A673 (cell line): Measurements from ENCODE around the gene FCRLB. TPM values are rescaled to one million over a fixed set of nuclear protein-coding genes. Genes with fewer than 3 reads are reported as not detected.

ENCODE experiments used
- BruUV-seq: library from RNA; stranded (reverse); fragments of 400-500 nt; replicated peaks from 2 replicates; lab custom pipeline; 2021; lab: Mats Ljungman, UMichigan
- CTCF ChIA-PET: fragments of 300-600 bp; sonication (Branson Sonifier 250); formaldehyde crosslinking; loops from one replicate; lab custom pipeline; 2022; ENCODE audit warnings: antibody characterized with exemption; lab: Charles Lee
- POLR2A ChIA-PET: fragments of 300-600 bp; sonication (Branson Sonifier 250); formaldehyde crosslinking; loops from one replicate; lab custom pipeline; 2022; ENCODE audit warnings: antibody characterized with exemption; ENCODE audit not compliant: low non-redundant PET; lab: Charles Lee
- DNase-seq: peaks from one replicate; pipeline ENCODE4 v3.0.0-alpha.2; 2015; ENCODE audit warnings: low spot score
- H3K27ac ChIP-seq: fragments of 200-600 bp; sonication (generic); 2 replicates; pipeline ENCODE4 v1.5.1; 2016; ENCODE audit warnings: mixed run types, low read depth, mild to moderate bottlenecking, mixed read lengths, antibody characterized with exemption, low read length; ENCODE audit not compliant: poor library complexity, severe bottlenecking
- H3K27me3 ChIP-seq: fragments of 200-600 bp; sonication (generic); replicated peaks from 2 replicates; pipeline ENCODE4 v1.6.1; 2017; ENCODE audit warnings: mixed run types, low read depth, mild to moderate bottlenecking, mixed read lengths, antibody characterized with exemption, low read length; ENCODE audit not compliant: insufficient read depth, poor library complexity
- H3K36me3 ChIP-seq: fragments of 200-600 bp; sonication (generic); 2 replicates; pipeline ENCODE4 v1.6.1; 2016; ENCODE audit warnings: mixed run types, mild to moderate bottlenecking, mixed read lengths, antibody characterized with exemption, low read length; ENCODE audit not compliant: insufficient read depth, poor library complexity, severe bottlenecking
- H3K4me1 ChIP-seq: fragments of 200-600 bp; sonication (generic); 2 replicates; pipeline ENCODE4 v1.6.1; 2017; ENCODE audit warnings: mixed run types, mild to moderate bottlenecking, mixed read lengths, antibody characterized with exemption, low read length; ENCODE audit not compliant: insufficient read depth, poor library complexity, severe bottlenecking
- H3K4me3 ChIP-seq: fragments of 200-600 bp; sonication (generic); 2 replicates; pipeline ENCODE4 v1.5.1; 2016; ENCODE audit warnings: low read depth, mixed run types, mild to moderate bottlenecking, mixed read lengths, low read length; ENCODE audit not compliant: poor library complexity, severe bottlenecking
- H3K9me3 ChIP-seq: fragments of 200-600 bp; sonication (generic); 2 replicates; pipeline ENCODE4 v1.6.1; 2016; ENCODE audit warnings: mixed run types, low read depth, mild to moderate bottlenecking, mixed read lengths, antibody characterized with exemption, low read length; ENCODE audit not compliant: poor library complexity, severe bottlenecking
- EZH2 ChIP-seq: fragments of 200-600 bp; sonication (generic); IDR thresholded peaks from 2 replicates; pipeline ENCODE4 v1.6.1; 2017; ENCODE audit warnings: borderline replicate concordance, low read depth, mild to moderate bottlenecking, mixed read lengths, antibody characterized with exemption, low read length; ENCODE audit not compliant: poor library complexity, severe bottlenecking
- intact Hi-C: fragments of 100-400 bp; cut with micrococcal nuclease; formaldehyde crosslinking; loops from one replicate; pipeline ENCODE4 v1.10.0; 2022; ENCODE audit not compliant: unreplicated experiment
- total RNA-seq: library from RNA; stranded (reverse); gene quantifications from 2 replicates; pipeline ENCODE4 v1.2.3, GENCODE V29; 2021
- TF ChIP-seq, protein P1 (sequence below): fragments of 300-800, 200-600 bp; sonication (generic); conservative IDR thresholded peaks from 2 replicates; pipeline ENCODE4 v1.5.1; 2017; ENCODE audit warnings: low read depth, mild to moderate bottlenecking, antibody characterized with exemption, low read length, moderate library complexity, mixed read lengths

FCRLB gene
- total RNA-seq, 1 experiment from 2014 or later: 0.67 TPM

DNA sequence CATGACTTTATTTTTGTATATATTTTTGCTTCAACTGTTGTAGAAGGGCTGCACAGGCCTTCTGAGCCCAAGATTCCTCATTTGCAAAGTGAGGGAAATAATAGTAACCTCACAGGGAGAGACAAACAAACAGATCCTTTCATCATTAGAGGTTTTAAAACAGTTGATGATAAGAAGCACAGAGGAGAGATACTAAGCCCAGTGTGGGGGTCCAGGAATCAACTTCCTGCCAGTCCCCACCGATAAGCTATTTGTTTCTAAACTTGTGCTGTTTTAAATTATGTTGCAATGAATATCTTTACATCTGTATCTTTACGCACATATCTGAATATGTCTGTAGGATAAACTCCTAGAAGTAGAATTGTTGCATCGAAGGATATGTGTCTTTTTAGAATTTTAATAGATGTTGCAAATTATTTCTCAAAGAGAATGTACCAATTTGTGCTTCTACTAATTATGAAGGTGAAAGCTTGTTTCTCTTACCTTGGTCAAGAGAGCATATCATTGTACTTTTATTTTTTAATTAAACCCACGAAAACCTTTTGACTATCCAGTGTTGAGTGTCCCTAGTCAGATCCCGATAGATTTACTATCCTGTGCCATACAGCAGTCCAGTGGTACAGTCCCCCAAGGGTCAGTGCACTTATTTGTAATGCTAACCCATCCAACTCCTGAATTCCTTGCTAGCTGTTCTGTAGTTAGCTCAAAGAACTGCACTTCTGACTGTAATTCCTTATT is 10.8 kb downstream of the FCRLB start:
- H3K27ac ChIP-seq: no peak overlapping the region
- no TSS peak for BruUV-seq
- TF ChIP-seq EZH2: no peak
- TF ChIP-seq, protein P1, sequence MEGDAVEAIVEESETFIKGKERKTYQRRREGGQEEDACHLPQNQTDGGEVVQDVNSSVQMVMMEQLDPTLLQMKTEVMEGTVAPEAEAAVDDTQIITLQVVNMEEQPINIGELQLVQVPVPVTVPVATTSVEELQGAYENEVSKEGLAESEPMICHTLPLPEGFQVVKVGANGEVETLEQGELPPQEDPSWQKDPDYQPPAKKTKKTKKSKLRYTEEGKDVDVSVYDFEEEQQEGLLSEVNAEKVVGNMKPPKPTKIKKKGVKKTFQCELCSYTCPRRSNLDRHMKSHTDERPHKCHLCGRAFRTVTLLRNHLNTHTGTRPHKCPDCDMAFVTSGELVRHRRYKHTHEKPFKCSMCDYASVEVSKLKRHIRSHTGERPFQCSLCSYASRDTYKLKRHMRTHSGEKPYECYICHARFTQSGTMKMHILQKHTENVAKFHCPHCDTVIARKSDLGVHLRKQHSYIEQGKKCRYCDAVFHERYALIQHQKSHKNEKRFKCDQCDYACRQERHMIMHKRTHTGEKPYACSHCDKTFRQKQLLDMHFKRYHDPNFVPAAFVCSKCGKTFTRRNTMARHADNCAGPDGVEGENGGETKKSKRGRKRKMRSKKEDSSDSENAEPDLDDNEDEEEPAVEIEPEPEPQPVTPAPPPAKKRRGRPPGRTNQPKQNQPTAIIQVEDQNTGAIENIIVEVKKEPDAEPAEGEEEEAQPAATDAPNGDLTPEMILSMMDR: no peak
- H3K36me3 ChIP-seq: no peaks in the 10 kb centered on the region
- ChIA-PET CTCF (no interaction called here), POLR2A (no interaction called here)
- no peak overlapping the region for H3K4me3 ChIP-seq
- intact Hi-C loops: loop anchor here (10.0 kb wide), 1 partner anchor 167 kb away; no protein-coding TSS in a partner anchor
- no peak for DNase-seq
- peaks cover 11% of the 10 kb centered on the region for H3K4me1 ChIP-seq
- no peaks in the 10 kb centered on the region for H3K9me3 ChIP-seq
- no peaks in the 10 kb centered on the region for H3K27me3 ChIP-seq

- Histone ChIP-seq H3K4me1 (peaks cover 11% of the 10 kb centered on the region), H3K9me3 (no peaks in the 10 kb centered on the region), H3K27me3 (no peaks in the 10 kb centered on the region), H3K4me3 (no peak overlapping the region), H3K36me3 (no peaks in the 10 kb centered on the region), H3K27ac (no peak overlapping the region)
- peak; percentile 58 for DNase-seq
- BruUV-seq: no TSS peak
- intact Hi-C loops: loop anchor here (10.0 kb wide), 1 partner anchor 169 kb away; no protein-coding TSS in a partner anchor
- TF ChIP-seq, protein P1: no peak
- no peak for TF ChIP-seq EZH2
- ChIA-PET CTCF (no interaction called here), POLR2A (no interaction called here)
These were observed 12.2 kb downstream of the FCRLB start for GRCh38 chr1:161733526-161733925.

GRCh38 chr1:161735837-161736236 is 14.5 kb downstream of the FCRLB start:
- H3K4me3 ChIP-seq: no peak overlapping the region
- H3K36me3 ChIP-seq: no peaks in the 10 kb centered on the region
- ChIA-PET POLR2A (no interaction called here), CTCF (no interaction called here)
- H3K9me3 ChIP-seq: no peaks in the 10 kb centered on the region
- no peaks in the 10 kb centered on the region for H3K27me3 ChIP-seq
- intact Hi-C loops: loop anchor here (10.0 kb wide), 1 partner anchor 171 kb away; no protein-coding TSS in a partner anchor
- TF ChIP-seq EZH2: no peak
- TF ChIP-seq, protein P1: no peak
- H3K4me1 ChIP-seq: peaks cover 11% of the 10 kb centered on the region
- no peak for DNase-seq
- H3K27ac ChIP-seq: no peak overlapping the region
- no TSS peak for BruUV-seq
